ENCODE measurements around the gene DNAI7. TPM values are rescaled to one million over a fixed set of nuclear protein-coding genes. Genes with fewer than 3 reads are reported as not detected.

Gene DNAI7
- total RNA-seq, 1 experiment from 2014 or later = 0.33 TPM

DNA sequence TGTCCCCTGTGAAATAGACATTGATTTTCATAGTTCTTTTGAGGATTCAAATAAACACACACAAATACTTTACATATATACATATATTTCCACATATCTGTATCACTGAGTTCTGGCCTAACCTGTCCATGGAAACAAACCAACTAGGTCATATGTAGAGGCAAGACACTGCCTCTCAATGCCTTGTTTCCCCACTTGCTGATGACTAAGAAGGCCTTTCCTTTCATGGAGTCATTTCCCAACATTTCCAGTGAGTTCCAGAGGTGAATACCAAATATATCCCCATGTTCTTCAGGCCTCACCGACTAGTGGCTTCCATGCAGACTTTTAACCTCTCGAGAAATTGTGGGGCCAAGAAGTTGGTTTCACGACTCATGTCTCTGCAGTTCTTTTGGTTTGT is 120.8 kb downstream of the DNAI7 start:
- TF ChIP-seq CTCF (IDR thresholded peaks at IDR 0.05; ENCODE audit: unreplicated experiment) = no peak
- Mint-ChIP-seq H3K4me3 (ENCODE audit: low read depth, unreplicated experiment) (no peak overlapping the region), H3K9me3 (ENCODE audit: low read depth, unreplicated experiment) (peaks cover 3% of the 10 kb centered on the region), H3K36me3 (ENCODE audit: insufficient read depth, unreplicated experiment) (no peaks in the 10 kb centered on the region), H3K27ac (ENCODE audit: unreplicated experiment) (no peak overlapping the region), H3K4me1 (ENCODE audit: low read depth, unreplicated experiment) (no peaks in the 10 kb centered on the region), H3K27me3 (ENCODE audit: unreplicated experiment) (no peaks in the 10 kb centered on the region)
- no TSS peak for BruUV-seq (replicated peaks)
- intact Hi-C loops (cut with micrococcal nuclease; ENCODE audit: unreplicated experiment) = no loop called here
- CTCF ChIA-PET = no interaction called here
- no peak for DNase-seq

- H3K36me3 Mint-ChIP-seq (ENCODE audit: insufficient read depth, unreplicated experiment) = no peaks in the 10 kb centered on the region
- H3K4me1 Mint-ChIP-seq (ENCODE audit: low read depth, unreplicated experiment) = no peaks in the 10 kb centered on the region
- no peak for DNase-seq
- H3K27ac Mint-ChIP-seq (ENCODE audit: unreplicated experiment) = no peak overlapping the region
- intact Hi-C loops (cut with micrococcal nuclease; ENCODE audit: unreplicated experiment) = no loop called here
- no peak for TF ChIP-seq CTCF (IDR thresholded peaks at IDR 0.05; ENCODE audit: unreplicated experiment)
- no peaks in the 10 kb centered on the region for H3K27me3 Mint-ChIP-seq (ENCODE audit: unreplicated experiment)
- no TSS peak for BruUV-seq (replicated peaks)
- no peak overlapping the region for H3K4me3 Mint-ChIP-seq (ENCODE audit: low read depth, unreplicated experiment)
- CTCF ChIA-PET = no interaction called here
- H3K9me3 Mint-ChIP-seq (ENCODE audit: low read depth, unreplicated experiment) = peaks cover 3% of the 10 kb centered on the region
Observed at GRCh38 chr12:25072906-25073650, 121.9 kb downstream of the DNAI7 start.

DNA sequence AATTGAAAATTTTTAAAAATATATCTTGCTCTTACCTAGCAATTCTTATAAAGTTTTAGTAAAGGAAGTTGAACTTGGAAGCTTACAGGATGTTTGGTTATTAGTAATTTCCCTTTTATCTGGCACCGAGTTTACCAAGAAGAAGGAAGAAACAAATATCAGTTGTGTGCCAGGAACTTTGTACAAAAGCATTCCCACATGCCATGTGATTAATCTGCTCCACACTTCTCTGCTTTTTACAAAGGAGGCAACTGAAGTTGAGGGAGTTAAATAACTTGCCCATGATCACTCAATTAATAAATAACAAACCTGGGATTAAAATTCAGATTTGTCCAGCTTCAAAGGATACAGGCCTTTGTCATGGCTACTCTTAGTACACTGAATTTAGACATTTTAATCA is 123.6 kb downstream of the DNAI7 start:
- intact Hi-C loops (cut with micrococcal nuclease; ENCODE audit: unreplicated experiment) = no loop called here
- BruUV-seq (replicated peaks) = no TSS peak
- no peak overlapping the region for H3K4me3 Mint-ChIP-seq (ENCODE audit: low read depth, unreplicated experiment)
- H3K27ac Mint-ChIP-seq (ENCODE audit: unreplicated experiment) = no peak overlapping the region
- CTCF ChIA-PET = interaction anchor here (0.7 kb wide), 1 partner anchor 1200 kb away, joined by 5 read pairs; no protein-coding TSS in a partner anchor
- peaks cover 3% of the 10 kb centered on the region for H3K9me3 Mint-ChIP-seq (ENCODE audit: low read depth, unreplicated experiment)
- no peaks in the 10 kb centered on the region for H3K36me3 Mint-ChIP-seq (ENCODE audit: insufficient read depth, unreplicated experiment)
- H3K4me1 Mint-ChIP-seq (ENCODE audit: low read depth, unreplicated experiment) = no peaks in the 10 kb centered on the region
- TF ChIP-seq CTCF (IDR thresholded peaks at IDR 0.05; ENCODE audit: unreplicated experiment) = no peak
- H3K27me3 Mint-ChIP-seq (ENCODE audit: unreplicated experiment) = no peaks in the 10 kb centered on the region
- no peak for DNase-seq

DNA sequence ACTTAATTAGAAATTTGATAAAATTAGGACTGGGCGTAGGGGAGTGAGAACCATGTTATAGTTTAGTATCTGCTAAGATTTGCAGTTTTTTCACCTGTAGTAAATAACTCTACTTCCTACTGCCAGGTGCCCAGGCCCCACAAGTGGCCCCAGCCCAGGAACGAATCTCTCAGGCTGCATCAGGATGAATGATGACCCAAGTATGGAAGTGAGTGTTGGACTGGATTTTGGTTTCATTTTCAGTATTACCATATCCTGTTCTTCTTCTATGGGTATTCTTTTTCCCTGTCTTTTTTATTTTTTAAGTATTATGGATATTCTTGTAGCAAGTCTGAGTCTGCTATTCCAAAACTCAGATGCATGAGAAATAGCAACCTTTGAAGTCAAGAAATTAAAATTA is 125.7 kb downstream of the DNAI7 start:
- no peaks in the 10 kb centered on the region for H3K27me3 Mint-ChIP-seq (ENCODE audit: unreplicated experiment)
- CTCF ChIA-PET = no interaction called here
- no peak overlapping the region for H3K4me3 Mint-ChIP-seq (ENCODE audit: low read depth, unreplicated experiment)
- H3K4me1 Mint-ChIP-seq (ENCODE audit: low read depth, unreplicated experiment) = no peaks in the 10 kb centered on the region
- TF ChIP-seq CTCF (IDR thresholded peaks at IDR 0.05; ENCODE audit: unreplicated experiment) = no peak
- peaks cover 3% of the 10 kb centered on the region for H3K9me3 Mint-ChIP-seq (ENCODE audit: low read depth, unreplicated experiment)
- BruUV-seq (replicated peaks) = no TSS peak
- no peak overlapping the region for H3K27ac Mint-ChIP-seq (ENCODE audit: unreplicated experiment)
- intact Hi-C loops (cut with micrococcal nuclease; ENCODE audit: unreplicated experiment) = no loop called here
- no peaks in the 10 kb centered on the region for H3K36me3 Mint-ChIP-seq (ENCODE audit: insufficient read depth, unreplicated experiment)
- DNase-seq = no peak

All from Calu3 (cell line).